GM12878 (cell line): ENCODE measurements around the gene ACTMAP. TPM values are rescaled to one million over a fixed set of nuclear protein-coding genes. Genes with fewer than 3 reads are reported as not detected.
A peak's percentile ranks its signal among the peaks of the same experiment; 100 is the strongest.

Experiments
- BACH1 ChIP-seq: fragments of 450-650 bp; IDR thresholded peaks from 2 replicates; pipeline ENCODE4 v1.6.1; 2017; ENCODE audit warnings: mild to moderate bottlenecking, borderline replicate concordance
- CBFB ChIP-seq: IDR thresholded peaks from 2 replicates; pipeline ENCODE4 v1.6.1; 2016; ENCODE audit warnings: antibody characterized with exemption, low read depth
- CHD1 ChIP-seq: IDR thresholded peaks from 2 replicates; pipeline ENCODE4 v1.6.1; 2012; ENCODE audit warnings: low read depth, low read length, improper control_type of control experiment
- CREB1 ChIP-seq: IDR thresholded peaks from 2 replicates; pipeline ENCODE4 v1.6.1; 2012; ENCODE audit warnings: low read depth, mild to moderate bottlenecking, inconsistent platforms
- CREM ChIP-seq: IDR thresholded peaks from 2 replicates; pipeline ENCODE4 v1.6.1; 2014; ENCODE audit warnings: antibody characterized with exemption, low read depth
- DPF2 ChIP-seq: fragments of 450-650 bp; IDR thresholded peaks from 2 replicates; pipeline ENCODE4 v1.6.1; 2017; ENCODE audit warnings: mild to moderate bottlenecking
- EED ChIP-seq: sonication (generic); IDR thresholded peaks from 2 replicates; pipeline ENCODE4 v1.6.1; 2016; ENCODE audit warnings: antibody characterized with exemption, low read depth
- EGR1 ChIP-seq, 2 experiments: IDR thresholded peaks; 1 replicate in 1 of 2; 2 replicates in 1 of 2; pipeline ENCODE4 v1.6.1; 2011 to 2012; ENCODE audit warnings: low read depth in 2 of 2, low read length in 2 of 2, borderline replicate concordance in 1 of 2, mild to moderate bottlenecking in 1 of 2, moderate library complexity in 1 of 2
- EZH2 ChIP-seq: IDR thresholded peaks from 2 replicates; pipeline ENCODE4 v1.6.1; 2012; ENCODE audit warnings: low read depth, mild to moderate bottlenecking, control low read depth, inconsistent platforms, low read length, borderline replicate concordance; ENCODE audit not compliant: control insufficient read depth
- HCFC1 ChIP-seq: fragments of 150-350 bp; IDR thresholded peaks from 2 replicates; pipeline ENCODE4 v1.6.1; 2014; ENCODE audit warnings: low read length
- HDAC2 ChIP-seq: fragments of 200-600 bp; sonication (generic); IDR thresholded peaks from 2 replicates; pipeline ENCODE4 v1.6.1; 2017
- HDGF ChIP-seq: fragments of 450-650 bp; IDR thresholded peaks from 2 replicates; pipeline ENCODE4 v1.6.1; 2016; ENCODE audit warnings: antibody characterized with exemption
- IKZF1 ChIP-seq: fragments of 450-650 bp; conservative IDR thresholded peaks from 2 replicates; pipeline ENCODE4 v1.6.1; 2017; ENCODE audit warnings: antibody characterized with exemption, mild to moderate bottlenecking
- MEF2B ChIP-seq: fragments of 450-650 bp; IDR thresholded peaks from 2 replicates; pipeline ENCODE4 v1.6.1; 2018; ENCODE audit warnings: mild to moderate bottlenecking, moderate library complexity; ENCODE audit not compliant: partially characterized antibody, poor library complexity, severe bottlenecking
- MXI1 ChIP-seq: fragments of 150-350 bp; IDR thresholded peaks from 2 replicates; pipeline ENCODE4 v1.6.1; 2011; ENCODE audit warnings: low read depth, mild to moderate bottlenecking, inconsistent platforms, low read length, improper control_type of control experiment
- NR2C1 ChIP-seq: fragments of 450-650 bp; IDR thresholded peaks from 2 replicates; pipeline ENCODE4 v1.6.1; 2017; ENCODE audit warnings: antibody characterized with exemption, mild to moderate bottlenecking, moderate library complexity
- NR2F1 ChIP-seq: fragments of 450-650 bp; conservative IDR thresholded peaks from 2 replicates; pipeline ENCODE4 v1.6.1; 2017; ENCODE audit warnings: mild to moderate bottlenecking
- POLR2A ChIP-seq: IDR thresholded peaks from 2 replicates; pipeline ENCODE4 v1.6.1; 2011; ENCODE audit warnings: low read depth, mild to moderate bottlenecking, low read length
- RBBP5 ChIP-seq: fragments of 200-600 bp; sonication (generic); conservative IDR thresholded peaks from 2 replicates; pipeline ENCODE4 v1.6.1; 2016
- RCOR1 ChIP-seq: conservative IDR thresholded peaks from 2 replicates; pipeline ENCODE4 v1.6.1; 2012; ENCODE audit warnings: low read depth, low read length, improper control_type of control experiment
- RUNX3 ChIP-seq: IDR thresholded peaks from 2 replicates; pipeline ENCODE4 v1.6.1; 2012; ENCODE audit warnings: low read length, inconsistent platforms
- SMAD5 ChIP-seq: IDR thresholded peaks from 2 replicates; pipeline ENCODE4 v1.6.1; 2016; ENCODE audit warnings: antibody characterized with exemption, low read depth
- SMARCA5 ChIP-seq: fragments of 450-650 bp; IDR thresholded peaks from 2 replicates; pipeline ENCODE4 v1.6.1; 2017; ENCODE audit warnings: mild to moderate bottlenecking
- SP1 ChIP-seq: IDR thresholded peaks from one replicate; pipeline ENCODE4 v1.6.1; 2011; ENCODE audit warnings: low read depth, low read length
- STAT1 ChIP-seq: fragments of 450-650 bp; conservative IDR thresholded peaks from 2 replicates; pipeline ENCODE4 v1.6.1; 2014; ENCODE audit warnings: antibody characterized with exemption, mild to moderate bottlenecking
- TAF1 ChIP-seq: IDR thresholded peaks from 2 replicates; pipeline ENCODE4 v1.6.1; 2011; ENCODE audit warnings: mild to moderate bottlenecking, low read depth, low read length, borderline replicate concordance
- polyA plus RNA-seq, 11 experiments: library from polyadenylated mRNA; depleted of rRNA in 4 of 11; unstranded in 6 of 11; stranded (reverse) in 5 of 11; fragments of >200 nt; fragmentation: Nextera tagmentation in 4 of 11; fragmentation: Illumina TruSeq in 1 of 11; extraction: Ambion mirVana in 4 of 11; extraction: Trizol in 1 of 11; gene quantifications; 1 replicate in 1 of 11; 2 replicates in 10 of 11; pipeline versions ENCODE4 v1.2.1 to v1.2.3, GENCODE V29; 2011 to 2016; ENCODE audit warnings: inconsistent platforms in 2 of 11, missing spikeins in 2 of 11, low read depth in 1 of 11
- total RNA-seq, 4 experiments: library from RNA; depleted of rRNA in 3 of 4; stranded (reverse); fragments of >200 nt in 3 of 4; fragmentation: Illumina TruSeq in 1 of 4; extraction: Trizol in 1 of 4; gene quantifications; 2 replicates each; pipeline versions ENCODE4 v1.2.1 to v1.2.3, GENCODE V29; 2013 to 2021
- TF ChIP-seq, protein P1 (sequence below): IDR thresholded peaks from 2 replicates; pipeline ENCODE4 v1.6.1; 2012; ENCODE audit warnings: improper control_type of control experiment, low read depth, low read length; ENCODE audit not compliant: insufficient replicate concordance
- TF ChIP-seq, protein P2 (sequence below): fragments of 450-650 bp; IDR thresholded peaks from 2 replicates; pipeline ENCODE4 v1.6.1; 2016; ENCODE audit warnings: mild to moderate bottlenecking

ACTMAP gene
- total and polyA plus RNA-seq, 10 of the 15 experiments (the other 5 are each of a cell fraction or from before 2014, with no cell fraction given) = 3.0 to 26.2 (median 11.1) TPM

DNA sequence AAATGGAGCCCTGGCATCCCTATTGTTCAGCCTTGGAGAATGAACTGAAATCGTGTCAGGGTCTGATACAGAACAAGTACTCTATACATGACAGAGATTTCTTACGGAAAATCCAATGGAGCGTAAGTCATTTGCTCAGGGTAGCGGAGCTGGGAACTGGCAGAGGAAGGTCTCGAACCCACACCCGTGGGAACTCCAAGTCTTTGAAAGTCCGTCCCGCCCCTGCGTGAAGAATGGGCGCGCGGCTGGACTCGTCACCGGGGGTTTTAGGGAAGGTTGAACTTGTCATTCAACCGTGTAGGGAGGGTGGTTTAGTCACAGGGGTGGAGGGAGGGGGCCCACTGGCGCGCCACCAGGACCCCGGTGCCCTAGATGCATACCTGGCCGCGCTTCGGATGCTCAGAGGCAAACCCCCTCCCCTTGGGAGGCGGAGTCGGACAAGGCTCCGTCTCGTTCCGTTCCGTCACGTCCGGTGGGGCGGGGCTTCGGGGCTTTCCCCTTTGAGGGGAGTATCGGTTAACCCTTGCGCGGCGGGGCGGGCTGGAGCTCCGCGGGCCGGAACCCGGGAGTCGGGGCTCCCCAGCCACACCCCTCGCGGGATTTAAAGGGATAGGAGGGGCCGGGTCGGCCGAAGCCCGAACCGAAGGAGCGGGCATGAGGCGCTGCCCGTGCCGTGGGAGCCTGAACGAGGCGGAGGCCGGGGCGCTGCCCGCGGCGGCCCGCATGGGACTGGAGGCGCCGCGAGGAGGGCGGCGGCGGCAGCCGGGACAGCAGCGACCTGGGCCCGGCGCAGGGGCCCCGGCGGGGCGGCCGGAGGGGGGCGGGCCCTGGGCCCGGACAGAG is 33.6 kb downstream of the ACTMAP start, which contains the start of the genes COQ8B and ITPKC (continued):
- TF ChIP-seq STAT1 (0 out of 2 replicates have a peak, but pooled peaks have one; percentile 49), CREM (peak; percentile 90), CBFB (0 out of 2 replicates have a peak, but pooled peaks have one; percentile 56), NR2C1 (peak; percentile 55), RUNX3 (peak; percentile 25), RCOR1 (no peak), SMARCA5 (peak; percentile 79), DPF2 (peak; percentile 52; the same call in 1 of the 2 replicates), BACH1 (peak; percentile 80; the same call in 1 of the 2 replicates), HCFC1 (0 out of 2 replicates have a peak, but pooled peaks have one; percentile 27), TAF1 (peak; percentile 10; the same call in 1 of the 2 replicates), CHD1 (no peak), EED (no peak), NR2F1 (peak; percentile 71), EZH2 (no peak), CREB1 (peak; percentile 93), HDAC2 (no peak), SP1 (peak; percentile 73), EGR1 (IDR thresholded peaks at IDR 0.05; ENCODE audit: borderline replicate concordance in 1 of 2, low read depth in 2 of 2, low read length in 2 of 2) (0 out of 3 replicates have a peak, but pooled peaks of 1 of the 2 experiments have one; percentile 14), POLR2A (peak; percentile 73), HDGF (peak; percentile 87), MEF2B (peak; percentile 8), IKZF1 (peak; percentile 84), MXI1 (peak; percentile 52), RBBP5 (no peak), SMAD5 (0 out of 2 replicates have a peak, but pooled peaks have one; percentile 27)
- TF ChIP-seq, protein P1, sequence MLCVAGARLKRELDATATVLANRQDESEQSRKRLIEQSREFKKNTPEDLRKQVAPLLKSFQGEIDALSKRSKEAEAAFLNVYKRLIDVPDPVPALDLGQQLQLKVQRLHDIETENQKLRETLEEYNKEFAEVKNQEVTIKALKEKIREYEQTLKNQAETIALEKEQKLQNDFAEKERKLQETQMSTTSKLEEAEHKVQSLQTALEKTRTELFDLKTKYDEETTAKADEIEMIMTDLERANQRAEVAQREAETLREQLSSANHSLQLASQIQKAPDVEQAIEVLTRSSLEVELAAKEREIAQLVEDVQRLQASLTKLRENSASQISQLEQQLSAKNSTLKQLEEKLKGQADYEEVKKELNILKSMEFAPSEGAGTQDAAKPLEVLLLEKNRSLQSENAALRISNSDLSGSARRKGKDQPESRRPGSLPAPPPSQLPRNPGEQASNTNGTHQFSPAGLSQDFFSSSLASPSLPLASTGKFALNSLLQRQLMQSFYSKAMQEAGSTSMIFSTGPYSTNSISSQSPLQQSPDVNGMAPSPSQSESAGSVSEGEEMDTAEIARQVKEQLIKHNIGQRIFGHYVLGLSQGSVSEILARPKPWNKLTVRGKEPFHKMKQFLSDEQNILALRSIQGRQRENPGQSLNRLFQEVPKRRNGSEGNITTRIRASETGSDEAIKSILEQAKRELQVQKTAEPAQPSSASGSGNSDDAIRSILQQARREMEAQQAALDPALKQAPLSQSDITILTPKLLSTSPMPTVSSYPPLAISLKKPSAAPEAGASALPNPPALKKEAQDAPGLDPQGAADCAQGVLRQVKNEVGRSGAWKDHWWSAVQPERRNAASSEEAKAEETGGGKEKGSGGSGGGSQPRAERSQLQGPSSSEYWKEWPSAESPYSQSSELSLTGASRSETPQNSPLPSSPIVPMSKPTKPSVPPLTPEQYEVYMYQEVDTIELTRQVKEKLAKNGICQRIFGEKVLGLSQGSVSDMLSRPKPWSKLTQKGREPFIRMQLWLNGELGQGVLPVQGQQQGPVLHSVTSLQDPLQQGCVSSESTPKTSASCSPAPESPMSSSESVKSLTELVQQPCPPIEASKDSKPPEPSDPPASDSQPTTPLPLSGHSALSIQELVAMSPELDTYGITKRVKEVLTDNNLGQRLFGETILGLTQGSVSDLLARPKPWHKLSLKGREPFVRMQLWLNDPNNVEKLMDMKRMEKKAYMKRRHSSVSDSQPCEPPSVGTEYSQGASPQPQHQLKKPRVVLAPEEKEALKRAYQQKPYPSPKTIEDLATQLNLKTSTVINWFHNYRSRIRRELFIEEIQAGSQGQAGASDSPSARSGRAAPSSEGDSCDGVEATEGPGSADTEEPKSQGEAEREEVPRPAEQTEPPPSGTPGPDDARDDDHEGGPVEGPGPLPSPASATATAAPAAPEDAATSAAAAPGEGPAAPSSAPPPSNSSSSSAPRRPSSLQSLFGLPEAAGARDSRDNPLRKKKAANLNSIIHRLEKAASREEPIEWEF = no peak
- TF ChIP-seq, protein P2, sequence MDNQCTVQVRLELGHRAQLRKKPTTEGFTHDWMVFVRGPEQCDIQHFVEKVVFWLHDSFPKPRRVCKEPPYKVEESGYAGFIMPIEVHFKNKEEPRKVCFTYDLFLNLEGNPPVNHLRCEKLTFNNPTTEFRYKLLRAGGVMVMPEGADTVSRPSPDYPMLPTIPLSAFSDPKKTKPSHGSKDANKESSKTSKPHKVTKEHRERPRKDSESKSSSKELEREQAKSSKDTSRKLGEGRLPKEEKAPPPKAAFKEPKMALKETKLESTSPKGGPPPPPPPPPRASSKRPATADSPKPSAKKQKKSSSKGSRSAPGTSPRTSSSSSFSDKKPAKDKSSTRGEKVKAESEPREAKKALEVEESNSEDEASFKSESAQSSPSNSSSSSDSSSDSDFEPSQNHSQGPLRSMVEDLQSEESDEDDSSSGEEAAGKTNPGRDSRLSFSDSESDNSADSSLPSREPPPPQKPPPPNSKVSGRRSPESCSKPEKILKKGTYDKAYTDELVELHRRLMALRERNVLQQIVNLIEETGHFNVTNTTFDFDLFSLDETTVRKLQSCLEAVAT = peak; percentile 47; the same call in 1 of the 2 replicates
